HL-60/S4 (cell line): ENCODE measurements around the gene PRPF31.
"Not testable (repeated sequence)": the region's sequence is repeated elsewhere in the genome, so short reads cannot be mapped to it uniquely, and the experiment has no call there.

Experiments
- in situ Hi-C: fragments of 300-500 bp; cut with MboI; formaldehyde crosslinking; loops from 2 replicates; pipeline ENCODE4 v1.14.3; 2022; ENCODE audit warnings: low sequenced_read_pairs

The PRPF31 gene

DNA sequence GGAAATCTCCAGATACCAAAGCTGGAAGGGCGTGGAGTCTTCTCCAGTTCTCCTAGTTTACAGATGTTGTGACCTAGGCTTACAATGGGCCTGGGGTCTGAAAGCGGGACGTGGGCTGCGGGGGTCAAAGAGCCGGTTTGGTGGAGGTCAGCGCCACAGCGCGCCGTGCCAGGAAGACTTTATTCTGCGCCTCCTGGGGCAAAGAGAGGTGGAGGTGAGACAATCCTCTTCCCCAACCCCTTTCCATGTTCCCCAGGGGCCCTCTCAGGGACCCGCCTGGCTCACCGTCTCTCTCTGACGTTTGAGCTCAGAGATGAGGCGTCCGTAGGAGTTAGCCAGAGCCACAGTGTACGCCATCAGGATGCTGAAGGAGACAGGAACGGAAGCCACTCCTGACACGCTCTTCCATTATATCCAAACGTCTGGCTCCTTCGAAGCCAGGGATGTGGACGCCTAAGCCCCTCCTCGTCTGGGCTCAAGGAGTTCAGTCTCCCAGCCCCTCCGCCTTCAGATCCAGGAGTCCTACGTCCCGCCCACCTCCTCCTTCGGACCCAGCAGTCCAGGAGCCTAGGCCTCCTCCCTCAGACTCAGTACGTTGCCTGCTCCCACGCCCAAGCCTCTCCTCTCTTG is 44.7 kb downstream of the PRPF31 start:
- in situ Hi-C loops = no loop called here

DNA sequence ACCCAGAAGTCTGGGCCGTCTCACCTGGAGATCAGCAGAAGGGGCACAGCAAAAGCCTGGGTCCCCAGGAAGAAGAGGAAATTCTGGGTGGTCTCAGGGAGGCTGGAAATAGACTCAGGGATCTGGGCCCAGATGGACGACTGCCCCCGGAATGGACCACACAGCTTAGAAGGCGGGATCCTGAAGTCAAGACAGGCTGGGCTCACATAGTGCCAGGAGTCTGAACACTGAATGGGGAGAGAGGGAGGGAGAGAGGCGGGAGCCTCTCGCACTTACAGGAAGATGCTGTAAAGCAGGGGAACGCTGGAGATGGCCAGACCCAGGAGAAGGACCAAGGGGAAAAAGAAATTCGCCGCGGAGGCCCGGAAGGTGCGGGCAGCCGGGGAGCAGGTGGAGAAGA is 45.3 kb downstream of the PRPF31 start:
- in situ Hi-C loops = no loop called here

DNA sequence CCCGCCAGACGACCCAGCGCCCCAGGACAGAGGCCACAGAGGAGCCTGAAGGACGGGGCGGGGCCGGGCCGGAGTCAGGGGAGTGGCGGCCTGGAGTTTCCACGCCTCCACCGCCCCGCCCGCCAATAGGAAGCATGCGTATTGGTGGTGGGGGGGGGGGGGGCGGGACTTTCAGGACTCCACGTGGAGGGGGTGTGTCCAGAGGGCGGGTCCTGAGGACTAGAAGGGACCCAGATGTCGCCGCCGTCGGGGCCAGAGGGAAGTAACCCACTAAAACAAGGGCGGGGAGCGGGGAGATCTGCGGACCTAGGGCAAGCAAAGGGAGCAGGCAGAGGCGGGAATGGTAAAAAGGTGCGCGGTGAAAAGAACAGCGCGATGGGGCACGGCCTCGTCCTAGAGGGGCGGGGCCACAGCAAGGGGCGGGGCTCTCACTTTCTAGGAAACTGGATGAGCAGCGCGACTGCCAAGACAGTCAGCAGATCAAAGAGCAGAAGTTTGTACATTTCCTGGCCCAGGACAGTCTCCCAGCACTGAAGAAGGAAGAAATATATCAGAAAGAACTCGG is 46.8 kb downstream of the PRPF31 start:
- in situ Hi-C loops = no loop called here

DNA sequence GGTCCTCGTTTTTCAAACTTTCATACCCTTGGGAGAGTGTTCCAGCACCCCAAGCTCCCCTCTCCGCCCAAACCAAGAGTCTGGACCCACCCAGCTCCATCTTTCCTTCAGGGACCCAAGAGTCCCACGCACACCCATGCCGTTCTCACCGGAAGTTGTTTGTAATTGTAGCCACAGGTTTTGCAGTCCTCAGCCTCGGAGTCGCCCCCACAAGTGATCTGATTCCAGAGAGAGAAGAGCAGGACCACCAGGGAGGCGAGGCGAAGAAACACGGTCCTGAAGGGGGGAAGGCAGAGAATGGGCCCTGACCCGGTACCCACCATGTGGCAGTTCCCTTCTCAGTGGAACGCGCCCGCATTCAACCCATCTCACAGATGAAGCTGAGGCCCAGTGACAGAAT is 47.3 kb downstream of the PRPF31 start:
- in situ Hi-C loops = no loop called here

DNA sequence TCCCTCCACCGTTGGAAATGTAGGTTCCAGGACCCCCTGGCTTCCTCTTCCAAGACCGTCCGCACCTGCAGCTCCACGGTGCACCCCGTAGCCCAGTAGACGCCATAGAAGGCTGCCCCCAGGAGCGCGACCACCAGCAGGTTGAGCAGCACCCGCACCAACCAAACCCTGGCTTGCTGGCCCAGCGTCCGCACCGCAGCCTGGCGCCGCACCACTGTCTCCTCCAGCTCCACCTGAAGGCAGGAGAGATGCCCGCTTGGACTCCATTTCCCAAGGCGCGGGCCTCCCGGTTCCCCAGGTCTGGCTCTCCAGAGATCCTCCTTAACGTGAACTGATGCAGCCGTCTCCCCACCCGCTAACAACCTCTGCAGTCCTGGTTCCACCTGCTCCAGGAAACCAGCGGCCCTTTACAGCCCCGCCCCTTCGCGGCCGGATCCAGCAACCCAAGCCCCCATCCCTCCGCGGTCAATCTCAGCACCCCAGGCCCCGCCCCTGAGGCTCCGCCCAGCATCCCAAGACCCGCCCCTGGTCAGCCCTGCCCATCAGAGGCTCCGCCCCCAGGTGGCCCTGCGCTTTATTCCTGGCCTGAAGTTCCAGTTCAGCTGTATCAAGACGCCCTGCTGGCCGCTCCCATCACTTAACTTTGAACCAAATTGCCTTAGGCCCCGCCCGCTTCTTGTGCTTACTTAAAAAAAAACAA is 49.0 kb downstream of the PRPF31 start:
- in situ Hi-C loops = no loop called here

DNA sequence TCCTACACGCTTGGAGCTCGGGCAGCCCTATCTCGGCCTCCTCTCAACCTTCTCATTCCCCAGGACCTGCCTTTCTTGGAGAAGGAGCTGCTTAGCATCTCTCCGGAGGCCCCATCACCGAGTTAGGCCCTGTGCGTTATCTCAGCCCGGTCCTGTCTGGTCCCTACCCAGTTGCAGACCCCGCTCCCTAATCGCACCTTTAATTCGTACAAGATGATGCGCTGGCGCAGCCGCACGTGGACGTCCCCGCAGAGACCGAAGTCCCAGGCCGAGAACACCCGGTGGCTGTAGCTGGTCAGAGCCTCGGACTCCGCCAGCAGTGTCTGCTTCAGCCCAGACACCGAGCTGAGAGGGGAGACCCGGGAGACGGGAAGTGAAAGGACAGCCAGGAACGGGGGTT is 49.7 kb downstream of the PRPF31 start:
- in situ Hi-C loops = no loop called here

DNA sequence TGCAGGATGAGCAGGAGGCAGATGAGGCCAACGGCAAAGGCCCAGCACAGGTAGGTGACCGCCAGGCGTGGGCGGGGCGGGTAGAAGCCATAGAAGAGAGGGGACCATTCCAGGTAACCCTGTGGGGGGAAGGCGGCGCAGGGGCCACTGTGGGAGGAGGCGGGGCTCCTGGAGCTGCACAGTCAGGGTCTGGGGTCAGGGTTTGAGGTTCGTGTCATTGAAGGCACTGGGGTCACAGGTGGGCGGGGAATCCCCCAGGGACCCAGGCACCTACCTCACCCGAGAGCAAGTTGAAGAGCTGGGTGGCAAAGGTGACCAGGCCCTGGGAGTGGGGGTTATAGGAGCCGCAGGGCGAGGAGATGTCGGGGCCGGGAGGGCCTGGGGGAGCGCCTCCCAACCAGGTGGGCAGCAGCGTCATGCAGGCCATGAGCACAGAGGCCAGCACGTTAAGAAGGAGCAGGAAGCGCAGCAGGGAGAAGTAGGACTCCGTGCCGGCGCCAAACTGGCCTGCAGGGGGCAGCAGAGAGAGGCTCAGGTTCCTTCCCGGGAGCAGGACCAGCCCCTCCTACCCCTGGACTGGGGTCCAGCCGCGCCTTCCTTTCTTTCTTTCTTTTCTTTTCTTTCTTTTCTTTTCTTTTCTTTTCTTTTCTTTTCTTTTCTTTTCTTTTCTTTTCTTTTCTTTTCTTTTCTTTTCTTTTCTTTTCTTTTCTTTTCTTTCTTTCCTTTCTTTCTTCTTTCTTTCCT is 52.8 kb downstream of the PRPF31 start:
- in situ Hi-C loops = no loop called here

DNA sequence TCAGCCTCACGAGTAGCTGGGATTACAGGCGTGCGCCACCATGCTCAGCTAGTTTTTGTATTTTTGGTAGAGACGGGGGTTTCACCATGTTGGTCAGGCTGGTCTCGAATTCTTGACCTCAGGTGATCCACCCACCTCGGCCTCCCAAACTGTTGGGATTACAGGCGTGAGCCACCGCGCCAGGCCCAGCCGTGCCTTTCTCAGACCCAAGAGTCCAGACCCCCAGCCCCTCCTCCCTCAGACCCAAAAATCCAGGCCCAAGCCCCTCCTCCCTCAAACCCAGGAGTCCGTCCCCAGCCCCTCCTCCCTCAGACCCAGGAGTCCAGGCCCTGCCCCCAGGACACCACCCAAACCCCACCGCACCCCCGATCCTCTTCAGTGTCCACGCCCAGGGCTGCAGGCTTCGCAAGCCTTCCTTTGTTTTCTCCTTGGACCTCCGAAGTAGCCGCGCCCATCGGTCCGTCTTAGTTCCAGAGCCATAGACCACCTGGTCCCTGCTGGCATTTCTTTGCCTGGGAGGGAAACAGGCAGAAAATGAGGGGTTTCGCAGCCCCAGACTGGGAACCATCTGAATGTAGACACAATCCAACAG is 53.7 kb downstream of the PRPF31 start:
- in situ Hi-C loops = no loop called here

DNA sequence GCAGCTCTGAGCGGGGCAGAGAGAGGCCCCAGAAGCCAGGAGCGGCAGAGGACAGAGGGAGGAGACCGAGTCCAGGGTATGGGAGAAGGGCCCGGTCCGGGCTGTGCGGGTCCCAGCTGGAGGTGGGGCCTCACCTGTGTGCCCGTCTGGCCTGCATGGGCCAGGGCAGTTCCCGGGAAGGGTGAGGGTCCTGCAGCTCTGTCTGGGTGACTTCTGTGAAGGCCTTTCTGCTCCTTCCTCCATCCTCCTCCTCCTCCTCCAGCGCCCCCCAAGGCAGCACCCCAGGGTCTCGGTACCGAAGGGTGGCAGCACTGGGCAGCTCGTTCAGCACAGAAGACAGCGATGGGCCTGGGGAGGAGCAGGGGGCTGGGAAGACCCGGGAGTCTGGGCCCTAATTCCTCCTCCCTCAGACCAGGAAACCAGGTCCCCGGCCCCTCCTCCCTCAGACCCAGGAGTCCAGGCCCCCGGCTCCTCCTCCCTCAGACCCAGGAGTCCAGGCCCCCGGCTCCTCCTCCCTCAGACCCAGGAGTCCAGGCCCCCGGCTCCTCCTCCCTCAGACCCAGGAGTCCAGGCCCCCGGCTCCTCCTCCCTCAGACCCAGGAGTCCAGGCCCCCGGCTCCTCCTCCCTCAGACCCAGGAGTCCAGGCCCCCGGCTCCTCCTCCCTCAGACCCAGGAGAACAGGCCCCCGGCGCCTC is 56.3 kb downstream of the PRPF31 start:
- in situ Hi-C loops = not testable (repeated sequence)

DNA sequence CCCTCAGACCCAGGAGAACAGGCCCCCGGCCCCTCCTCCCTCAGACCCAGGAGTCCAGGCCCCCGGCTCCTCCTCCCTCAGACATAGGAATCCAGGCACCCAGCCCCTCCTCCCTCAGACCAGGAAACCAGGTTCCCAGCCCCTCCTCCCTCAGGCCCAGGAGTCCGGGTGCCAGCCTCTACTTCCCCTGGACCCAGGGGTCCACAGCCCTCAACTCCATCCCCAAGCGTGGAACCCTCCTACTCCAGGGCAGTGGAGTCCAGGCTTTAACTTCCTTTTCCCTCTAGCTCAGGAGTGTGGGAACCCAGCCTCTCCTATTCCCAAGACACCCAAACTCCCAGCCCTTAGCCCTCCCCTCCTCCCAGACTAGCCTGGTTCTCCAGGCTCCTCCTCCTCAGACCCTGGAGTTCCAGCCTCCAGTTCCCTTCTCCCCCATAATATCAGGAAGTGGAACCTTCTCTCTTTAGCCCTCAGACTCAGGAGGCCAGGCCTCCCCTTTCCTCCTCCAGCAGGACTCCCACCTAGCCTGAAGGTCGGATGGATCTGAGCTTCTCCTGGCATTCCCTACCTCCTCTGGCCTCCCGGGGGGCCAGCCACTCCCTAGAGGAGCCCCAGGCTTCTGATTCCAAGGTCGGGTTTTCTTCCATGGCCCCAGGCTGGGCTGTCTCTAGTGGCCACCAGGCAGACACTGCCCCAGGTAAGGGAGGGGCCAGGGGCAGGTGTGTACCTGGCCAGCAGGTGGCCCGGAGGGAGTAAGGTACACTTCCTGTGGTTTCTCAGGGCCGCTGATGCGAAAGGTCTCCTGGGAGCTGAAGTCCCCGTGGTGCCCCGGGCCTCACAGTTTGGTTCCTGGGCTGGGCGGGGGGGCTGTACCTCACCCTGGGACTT is 57.2 kb downstream of the PRPF31 start, which contains the start of gene TMC4:
TMC4 (minus strand) TSS at position 690 of the 888 bp plus-strand sequence; CDS start at position 647, 43 bp downstream.
- in situ Hi-C loops = no loop called here

DNA sequence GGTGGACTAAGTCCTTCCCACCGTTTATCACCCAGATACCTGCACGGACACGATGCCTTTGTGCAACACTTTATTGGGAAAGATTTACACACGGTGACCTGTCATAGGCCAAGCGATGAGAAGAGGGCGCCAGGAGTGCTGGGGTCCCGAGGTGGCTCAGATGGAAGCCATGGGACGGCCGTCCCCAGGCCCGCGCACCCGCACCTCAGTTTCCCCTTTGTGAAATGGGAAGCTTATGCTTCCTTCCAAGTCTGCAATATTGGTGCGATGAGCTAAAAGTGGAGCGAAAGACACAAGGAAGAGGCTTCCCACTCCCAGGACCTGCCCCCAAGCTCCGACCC is 57.8 kb downstream of the PRPF31 start:
- in situ Hi-C loops = no loop called here

DNA sequence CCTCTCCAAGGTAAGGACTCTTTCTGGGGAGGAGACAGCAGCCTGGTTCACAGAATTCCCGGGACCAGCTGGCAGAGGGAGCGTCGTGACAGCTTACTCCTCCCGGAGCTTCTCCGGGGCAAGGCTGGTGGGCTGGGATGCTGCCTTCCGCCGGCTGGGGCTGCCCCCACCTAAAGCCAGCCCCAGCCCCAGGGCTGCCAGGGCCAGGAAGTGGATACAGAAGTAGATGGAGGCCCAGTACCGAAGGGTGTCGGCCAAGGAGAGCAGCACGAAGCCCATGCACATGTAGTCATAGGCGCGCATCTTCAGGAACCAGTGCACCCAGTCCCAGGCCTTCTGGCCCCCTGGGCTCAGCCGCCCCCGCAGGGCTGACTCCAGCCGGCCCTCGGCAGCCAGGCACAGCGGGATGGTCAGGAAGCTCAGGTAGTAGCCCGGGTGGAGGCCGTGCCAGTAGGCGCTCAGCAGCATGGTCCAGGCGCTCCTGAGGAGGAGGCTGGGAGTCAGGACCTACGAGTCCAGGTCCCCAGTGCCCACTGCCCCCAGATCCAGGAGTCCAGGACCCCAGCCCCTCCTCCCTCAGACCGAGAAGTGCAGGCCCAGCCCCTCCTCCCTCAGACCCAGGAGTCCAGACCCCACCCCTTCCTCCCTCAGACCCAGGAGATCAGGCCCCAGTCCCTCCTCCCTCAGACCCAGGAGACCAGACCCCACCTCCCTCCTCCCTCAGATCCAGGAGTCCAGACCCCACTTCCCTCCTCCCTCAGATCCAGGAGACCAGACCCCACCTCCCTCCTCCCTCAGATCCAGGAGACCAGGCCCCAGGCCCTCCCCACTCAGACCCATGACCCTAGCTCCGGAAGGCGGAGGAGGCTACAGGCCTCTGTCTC is 58.6 kb downstream of the PRPF31 start:
- in situ Hi-C loops = no loop called here

DNA sequence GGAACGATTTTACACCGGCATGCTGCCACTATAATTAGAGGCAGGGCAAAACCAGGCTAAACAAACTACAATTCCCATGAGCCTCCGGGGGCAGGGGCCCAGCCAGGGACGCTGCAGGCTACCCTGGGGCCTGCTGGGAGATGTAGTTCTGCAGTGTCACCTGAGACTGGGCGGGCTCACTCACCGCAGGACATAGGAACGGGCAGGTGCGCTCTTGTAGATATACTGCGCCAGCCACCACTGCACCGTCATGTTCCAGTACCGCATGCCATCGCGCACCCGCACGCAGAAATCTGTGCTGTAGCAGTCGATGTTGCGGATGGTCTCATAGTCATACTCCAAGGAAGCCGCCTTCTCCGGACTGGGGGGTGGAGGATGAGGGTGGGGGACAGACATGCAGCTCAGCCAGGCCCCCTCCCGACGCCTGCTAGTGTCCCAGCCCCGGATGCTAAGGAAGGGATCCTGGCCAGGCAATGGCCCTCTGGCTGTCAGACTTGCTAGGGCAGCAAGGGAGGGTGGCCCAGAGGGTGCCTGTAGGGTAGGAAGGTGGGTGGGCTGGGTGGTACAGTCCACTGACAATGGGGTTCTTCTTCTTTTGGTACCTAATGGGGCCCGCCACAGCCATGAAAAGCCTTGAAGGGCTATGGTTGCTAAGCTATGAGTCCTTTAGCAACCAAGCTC is 63.2 kb downstream of the PRPF31 start:
- in situ Hi-C loops = no loop called here

DNA sequence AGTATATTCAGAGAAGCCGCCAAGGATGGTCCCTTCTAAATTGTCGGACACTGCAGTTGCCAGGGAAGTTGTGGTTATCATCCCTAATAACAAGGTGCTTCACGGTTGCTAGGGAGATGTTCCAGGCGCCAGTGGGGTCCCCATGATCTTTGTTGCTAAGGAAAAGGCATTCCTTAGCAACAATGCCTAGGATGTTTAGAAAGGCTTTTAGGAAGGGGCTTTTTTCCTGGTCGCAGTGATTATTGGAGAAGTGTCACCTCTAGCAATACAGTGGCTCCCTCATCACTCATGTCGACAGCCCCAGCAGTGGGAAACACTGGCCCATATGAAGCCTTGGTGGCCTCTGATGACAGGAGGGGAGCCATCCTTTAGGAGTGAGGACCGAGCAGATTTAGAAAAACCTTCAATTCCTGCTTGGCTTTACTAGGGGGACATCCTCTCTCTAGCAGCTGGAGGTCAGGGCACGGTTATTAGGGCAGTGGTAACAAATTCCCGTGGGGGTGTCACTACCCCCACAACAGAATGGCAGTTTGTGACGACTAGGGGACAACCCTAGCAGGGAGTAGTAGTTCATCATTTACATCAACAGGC is 63.8 kb downstream of the PRPF31 start:
- in situ Hi-C loops = no loop called here

DNA sequence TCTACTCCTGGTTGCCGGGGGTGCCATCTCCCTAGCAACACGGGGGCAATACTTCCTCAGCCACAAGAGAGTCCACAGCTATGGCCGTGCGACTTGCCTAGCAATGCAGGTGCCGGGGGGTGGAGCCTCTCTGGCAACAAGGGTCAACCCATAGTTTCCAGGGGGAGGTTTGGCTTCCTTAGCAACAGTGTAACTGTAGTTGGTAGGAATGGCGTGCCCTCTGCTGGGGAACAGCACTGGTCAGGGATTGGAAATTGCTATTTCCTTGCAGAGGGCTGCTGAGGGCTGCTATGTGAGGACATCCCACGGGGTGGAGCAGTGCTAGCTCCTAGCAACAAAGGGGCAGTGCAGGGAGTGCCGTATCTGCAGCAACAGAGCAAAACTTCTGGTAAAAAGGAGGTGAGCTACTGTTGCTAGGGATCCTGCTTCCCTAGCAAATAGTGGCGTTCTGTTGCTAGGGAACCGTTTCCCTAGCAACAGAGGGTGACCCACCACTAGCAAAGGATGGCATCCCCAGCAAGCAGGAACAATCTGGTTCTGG is 64.4 kb downstream of the PRPF31 start:
- in situ Hi-C loops = no loop called here

DNA sequence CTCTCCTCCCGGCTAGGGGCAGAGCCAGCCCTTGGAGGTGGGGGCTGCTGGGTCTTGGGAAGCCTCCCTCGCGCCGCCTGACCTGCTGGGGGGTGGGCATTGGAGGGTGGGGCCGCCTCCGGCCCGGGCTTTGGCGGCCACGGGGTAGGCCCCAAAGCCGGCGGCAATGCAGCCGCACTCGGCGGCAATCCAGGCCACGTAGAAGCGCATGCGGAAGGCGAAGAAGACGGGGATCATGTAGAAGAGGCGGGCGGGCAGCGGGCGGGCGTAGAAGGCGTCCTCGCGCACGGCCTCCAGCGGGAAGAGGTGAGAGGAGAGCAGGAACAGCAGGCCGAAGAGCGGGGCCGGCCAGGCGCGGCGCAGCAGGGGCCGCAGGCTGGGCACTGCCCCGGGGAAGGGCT is 65.1 kb downstream of the PRPF31 start:
- in situ Hi-C loops = no loop called here
